Stimulated activated CD8-positive, alpha-beta memory T cell treated with anti-CD3 and anti-CD28 coated beads, Interleukin-2, amount 100 ng/mL, for 1 hour (primary cell): ENCODE results near the gene MAB21L4.
A peak's percentile ranks its signal among the peaks of the same experiment; 100 is the strongest.
"Not testable (repeated sequence)": the region's sequence is repeated elsewhere in the genome, so short reads cannot be mapped to it uniquely, and the experiment has no call there.

Experiments used
- DNase-seq, 2 donors: peaks; one replicate each; pipeline ENCODE4 v3.0.0-alpha.2; 2020; ENCODE audit warnings: low read depth in 2 of 2

The MAB21L4 gene

DNA sequence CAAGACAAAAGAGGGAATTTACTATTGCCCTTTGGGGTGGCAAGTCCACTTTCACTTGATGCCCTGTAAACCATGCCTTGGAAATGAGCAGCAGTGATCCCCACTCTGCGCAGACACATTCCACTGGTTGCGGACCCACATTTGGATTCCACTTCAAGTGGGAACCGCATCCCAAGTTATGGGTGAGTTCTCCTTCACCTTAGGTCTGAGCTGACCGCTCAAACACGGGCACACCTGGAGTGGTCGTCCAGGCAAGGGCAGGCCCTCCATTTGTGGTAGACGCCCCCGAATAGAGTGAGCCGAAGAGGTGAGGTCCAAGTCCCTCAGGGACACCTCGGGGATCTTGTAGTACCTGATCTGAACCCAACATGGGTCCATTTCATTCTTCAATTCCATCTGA lies 37.1 kb downstream of the MAB21L4 start:
- DNase-seq = no peak

DNA sequence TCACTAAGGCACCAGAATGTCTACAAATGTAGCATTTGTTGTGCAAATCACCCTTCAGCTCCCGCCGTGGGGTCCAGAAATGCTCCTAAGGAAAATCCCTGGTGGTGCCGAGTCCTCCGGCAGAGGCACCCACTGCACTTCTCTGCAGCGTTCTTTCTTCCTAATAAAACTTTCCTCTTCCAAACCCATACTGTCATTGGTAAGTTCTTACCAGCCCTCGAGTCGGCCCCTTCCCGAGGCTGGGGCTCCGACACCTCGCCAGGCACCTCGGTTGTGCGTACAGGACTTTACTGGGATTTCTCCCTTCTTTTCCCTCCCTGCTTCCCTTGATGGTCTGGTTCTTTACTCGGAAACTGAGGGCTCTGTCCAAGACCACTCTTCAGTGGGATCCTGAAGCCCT lies 37.6 kb downstream of the MAB21L4 start:
- DNase-seq = no peak

DNA sequence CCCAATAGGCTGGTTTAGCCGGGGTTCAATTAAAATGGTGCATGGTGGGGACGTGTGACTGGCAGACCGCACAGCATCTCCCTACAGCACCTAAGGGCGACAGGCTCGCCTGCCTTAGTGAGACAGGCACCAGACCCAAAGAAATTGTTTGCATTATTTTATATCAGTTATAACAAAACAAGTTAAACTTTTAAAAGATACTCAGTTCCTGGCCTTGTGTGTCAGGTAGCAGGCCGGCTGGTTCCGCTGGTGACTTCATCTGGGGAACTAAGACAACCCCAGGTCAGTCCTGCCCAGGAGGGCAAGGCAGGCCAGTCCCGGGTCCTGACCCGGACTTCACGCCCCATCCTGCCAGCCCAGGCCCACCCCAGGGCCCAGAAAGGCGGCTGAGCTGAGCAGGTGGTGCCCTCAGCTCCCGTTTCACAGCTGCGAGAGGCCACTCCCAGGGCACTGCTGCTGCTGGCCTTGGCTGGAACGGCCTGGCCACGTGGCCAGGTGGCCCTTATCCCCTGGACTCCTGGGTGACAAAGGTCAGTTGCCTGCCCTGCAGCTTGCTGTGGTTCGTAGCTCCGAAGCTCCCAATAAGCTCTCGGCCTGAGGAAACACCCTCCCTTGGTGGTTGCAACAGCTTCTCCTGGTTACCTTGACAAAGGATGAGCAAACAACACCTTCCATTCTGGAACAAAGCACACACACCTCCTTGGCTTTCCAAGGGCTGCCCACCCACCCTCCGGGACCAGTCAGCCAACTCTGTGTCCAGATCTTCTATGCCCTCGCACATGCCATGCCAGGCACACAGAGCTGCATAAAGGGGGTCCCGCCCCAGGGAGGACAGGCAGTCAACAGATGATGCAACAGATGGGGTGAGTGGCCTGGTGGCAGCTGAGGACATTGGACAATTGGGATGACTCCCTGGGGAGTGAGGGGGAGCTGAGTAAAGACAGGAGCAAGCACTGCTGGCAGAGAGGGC lies 38.6 kb downstream of the MAB21L4 start:
- no peak for DNase-seq

GRCh38 chr2:240856151-240856980 lies 39.6 kb downstream of the MAB21L4 start:
- no peak for DNase-seq

- no peak for DNase-seq
Observed at GRCh38 chr2:240855670-240856069, 40.3 kb downstream of the MAB21L4 start.

GRCh38 chr2:240852671-240853314 lies 43.2 kb downstream of the MAB21L4 start:
- no peak for DNase-seq

DNA sequence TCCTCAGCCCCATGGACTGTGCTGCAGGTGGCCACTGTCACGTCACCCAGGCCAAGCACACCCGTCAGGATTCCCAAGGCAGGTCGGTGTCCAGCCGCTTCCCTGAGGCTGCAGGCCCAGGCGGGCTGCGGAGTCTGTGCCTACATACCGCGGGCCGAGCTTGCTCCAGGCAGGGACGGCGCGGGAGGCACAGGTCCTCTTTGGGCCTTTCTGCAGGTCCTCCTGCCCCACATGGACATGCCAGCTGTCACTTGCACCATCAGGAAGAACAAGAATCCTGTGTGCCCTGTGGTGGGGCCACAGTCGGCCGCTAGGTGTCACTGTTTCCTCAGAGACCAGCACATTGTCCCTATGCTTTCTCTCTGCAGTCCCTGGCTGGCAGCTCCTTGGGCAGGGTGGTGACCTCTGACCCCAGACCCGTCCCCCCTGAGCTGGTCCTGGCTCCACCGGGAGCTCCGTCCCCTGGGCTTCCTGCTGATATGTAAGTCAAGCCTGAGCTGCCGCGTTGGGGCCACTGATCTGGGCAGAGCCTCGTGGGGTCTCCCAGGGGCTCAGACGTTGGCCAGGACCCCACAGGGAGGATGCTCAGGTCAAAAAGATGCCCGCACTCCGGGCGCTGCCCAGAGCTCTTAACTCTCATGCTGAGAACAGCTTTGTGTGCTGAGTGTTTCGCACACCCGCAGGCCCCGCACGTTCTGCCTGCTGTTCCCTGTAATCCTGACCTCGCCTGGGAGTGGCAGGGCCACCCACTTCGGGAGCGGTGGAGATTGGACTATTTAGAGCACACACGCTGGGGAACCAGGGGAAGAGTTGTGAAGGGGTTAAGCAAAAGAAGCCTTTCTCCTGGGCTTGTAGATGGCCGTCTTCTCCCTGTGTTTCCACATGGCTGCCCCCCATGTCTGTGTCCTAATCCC lies 44.6 kb downstream of the MAB21L4 start:
- peak; percentile 64 to 66 for DNase-seq

DNA sequence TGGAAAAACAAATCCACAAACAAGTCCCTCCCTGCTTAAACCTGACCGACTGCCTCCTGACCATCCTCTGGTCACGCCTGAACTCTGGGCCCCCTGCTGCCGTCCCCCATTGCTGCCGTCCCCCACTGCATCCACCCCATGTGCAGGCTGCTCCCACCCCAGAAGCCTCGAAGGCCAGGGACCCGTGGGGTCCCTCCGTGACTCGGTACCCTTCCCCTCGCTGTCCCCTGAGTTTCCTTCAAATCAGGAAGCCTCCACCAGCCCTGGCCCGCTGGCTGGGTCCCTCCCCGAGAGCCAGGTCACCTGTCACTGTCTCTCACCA lies 45.2 kb downstream of the MAB21L4 start:
- DNase-seq = no peak

- no peak for DNase-seq
Observed at GRCh38 chr2:240850026-240850425, 45.9 kb downstream of the MAB21L4 start.

- no peak for DNase-seq
Observed at GRCh38 chr2:240848900-240849680, 46.9 kb downstream of the MAB21L4 start.

DNA sequence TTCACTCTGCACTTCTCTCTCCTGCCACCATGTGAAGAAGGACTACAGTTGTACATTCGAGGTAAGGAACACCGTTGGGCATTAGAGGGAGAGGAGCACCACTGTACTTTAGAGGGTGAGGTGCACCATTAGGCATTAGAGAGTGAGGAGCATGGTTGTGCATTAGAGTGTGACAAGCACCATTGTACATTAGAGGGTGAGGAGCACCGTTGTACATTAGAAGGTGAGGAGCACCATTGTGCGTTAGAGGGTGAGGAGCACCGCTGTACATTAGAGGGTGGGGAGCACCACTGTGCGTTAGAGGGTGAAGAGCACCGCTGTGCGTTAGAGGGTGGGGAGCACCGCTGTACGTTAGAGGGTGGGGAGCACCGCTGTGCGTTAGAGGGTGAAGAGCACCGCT lies 48.1 kb downstream of the MAB21L4 start:
- DNase-seq = no peak

GRCh38 chr2:240846873-240847595 lies 48.9 kb downstream of the MAB21L4 start:
- DNase-seq = no peak

DNA sequence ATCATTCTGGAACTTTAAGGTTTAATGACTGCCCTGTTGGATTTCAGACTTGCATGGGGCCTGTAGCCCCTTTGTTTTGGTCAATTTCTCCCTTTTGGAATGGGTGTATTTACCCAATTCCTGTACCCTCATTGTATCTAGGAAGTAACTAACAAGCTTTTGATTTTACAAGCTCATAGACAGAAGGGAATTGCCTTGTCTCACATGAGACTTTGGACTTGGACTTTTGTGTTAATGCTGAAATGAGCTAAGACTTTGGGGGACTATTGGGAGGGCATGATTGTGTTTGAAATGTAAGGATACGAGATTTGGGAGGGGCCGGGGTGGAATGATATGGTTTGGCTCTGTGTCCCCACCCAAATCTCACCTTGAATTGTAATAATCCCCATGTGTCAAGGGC lies 49.6 kb downstream of the MAB21L4 start:
- not testable (repeated sequence) for DNase-seq

- DNase-seq = no peak
Observed at GRCh38 chr2:240840435-240841060, 55.4 kb downstream of the MAB21L4 start.

DNA sequence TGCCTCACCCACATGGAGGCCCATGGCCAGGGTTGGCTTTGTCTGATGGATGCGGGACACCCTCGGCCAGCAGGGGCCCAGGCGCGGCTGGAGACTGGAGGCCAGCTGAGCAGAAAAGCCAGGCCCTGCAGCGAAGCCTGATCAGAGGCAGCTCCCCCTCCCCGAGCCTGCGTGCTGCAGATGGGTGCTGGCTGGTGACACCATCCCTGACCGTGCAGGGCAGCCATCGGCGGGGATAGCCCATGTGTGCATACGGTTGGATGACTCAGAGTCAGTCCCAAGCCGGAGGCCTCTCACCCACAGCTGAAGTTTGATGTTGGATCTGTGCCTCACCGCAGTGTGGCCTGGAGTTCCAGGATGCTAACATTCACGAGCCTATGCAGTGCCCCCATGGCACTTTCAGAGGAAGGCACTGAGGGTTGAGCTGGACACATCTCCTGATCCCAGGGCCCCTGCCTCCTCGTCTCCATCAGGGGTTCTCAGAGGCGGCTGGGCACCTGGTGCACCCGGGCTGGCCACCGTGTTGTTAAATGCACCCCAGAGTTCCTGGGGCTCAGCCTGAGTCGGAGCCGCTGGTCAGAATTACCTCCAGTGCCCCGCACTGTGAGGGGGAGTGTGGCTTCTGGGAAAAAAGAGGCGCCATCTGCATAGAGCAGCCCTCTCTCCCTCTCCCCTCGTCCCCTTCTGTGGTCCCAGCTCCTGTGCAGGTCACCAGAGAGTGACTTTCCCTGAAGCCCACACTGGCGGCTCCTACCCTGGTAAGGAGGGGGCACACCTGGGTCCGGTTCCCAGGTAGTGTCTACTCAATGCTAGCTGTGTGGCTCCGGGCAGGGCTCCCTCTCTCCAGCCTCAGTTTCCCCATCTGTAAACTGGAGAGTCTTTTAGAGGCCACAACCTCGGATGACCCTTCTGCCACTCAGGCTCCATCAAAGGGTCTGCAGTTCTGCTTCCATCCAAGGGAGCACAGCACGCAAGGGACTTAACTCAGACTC lies 56.5 kb downstream of the MAB21L4 start:
- no peak for DNase-seq

DNA sequence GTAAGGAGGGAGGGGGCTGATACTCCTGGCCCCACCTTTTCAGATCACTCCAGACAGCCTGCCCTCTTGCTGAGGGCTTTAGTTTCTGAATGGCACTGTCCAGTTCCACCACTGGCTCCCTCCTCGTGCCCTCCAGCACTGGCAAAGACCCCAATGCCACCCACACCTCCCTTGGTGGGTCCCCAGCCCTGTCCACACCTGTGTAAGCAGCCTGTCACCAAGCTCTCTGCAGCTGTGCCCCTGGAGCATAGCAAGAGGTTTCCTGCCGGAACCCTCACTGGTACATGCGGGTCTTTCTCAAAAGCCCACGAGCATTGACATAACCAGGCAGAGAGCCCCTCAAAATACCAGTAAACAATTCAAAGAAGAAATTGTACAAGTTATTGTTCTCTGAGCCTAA lies 58.3 kb downstream of the MAB21L4 start:
- no peak for DNase-seq

DNA sequence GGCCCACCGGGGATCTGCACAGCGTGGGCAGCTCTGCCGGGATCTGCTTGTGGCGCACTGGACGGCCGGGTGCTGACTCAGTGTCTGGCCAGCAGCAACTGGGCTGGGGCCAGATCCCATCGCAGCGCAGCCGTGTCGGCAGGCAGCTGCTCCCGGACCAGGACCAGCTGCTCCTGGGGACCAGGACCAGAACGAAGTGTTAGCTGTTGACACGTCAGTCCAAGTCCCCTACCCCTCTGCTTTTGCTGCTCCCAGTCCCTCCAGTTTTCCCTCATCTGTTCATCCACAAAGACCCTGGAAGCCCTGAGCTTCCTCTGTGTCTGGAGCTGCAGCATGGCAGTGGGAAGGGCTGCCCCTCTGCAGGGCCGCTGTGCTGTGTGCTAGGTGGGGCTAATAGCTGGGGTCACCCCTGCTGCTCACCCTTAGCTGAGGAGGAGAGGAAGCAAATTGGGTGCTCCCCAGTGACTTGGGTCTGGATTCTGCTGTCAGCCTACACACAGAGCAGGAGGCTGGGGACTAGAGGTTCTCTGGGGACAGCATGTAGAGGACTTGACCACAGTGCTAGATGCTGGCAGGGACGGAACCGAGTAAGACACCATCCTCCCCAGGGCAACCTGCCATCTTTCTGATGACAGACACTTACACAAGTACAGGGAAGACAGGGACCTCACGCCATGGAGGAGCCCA lies 59.0 kb downstream of the MAB21L4 start:
- no peak for DNase-seq
